ENCODE results near the gene ELK4. TPM values are rescaled to one million over a fixed set of nuclear protein-coding genes. Genes with fewer than 3 reads are reported as not detected.

Gene ELK4
- total and polyA plus RNA-seq, 12 donors, result 4.7 to 45.6 (median 38.9) TPM

DNA sequence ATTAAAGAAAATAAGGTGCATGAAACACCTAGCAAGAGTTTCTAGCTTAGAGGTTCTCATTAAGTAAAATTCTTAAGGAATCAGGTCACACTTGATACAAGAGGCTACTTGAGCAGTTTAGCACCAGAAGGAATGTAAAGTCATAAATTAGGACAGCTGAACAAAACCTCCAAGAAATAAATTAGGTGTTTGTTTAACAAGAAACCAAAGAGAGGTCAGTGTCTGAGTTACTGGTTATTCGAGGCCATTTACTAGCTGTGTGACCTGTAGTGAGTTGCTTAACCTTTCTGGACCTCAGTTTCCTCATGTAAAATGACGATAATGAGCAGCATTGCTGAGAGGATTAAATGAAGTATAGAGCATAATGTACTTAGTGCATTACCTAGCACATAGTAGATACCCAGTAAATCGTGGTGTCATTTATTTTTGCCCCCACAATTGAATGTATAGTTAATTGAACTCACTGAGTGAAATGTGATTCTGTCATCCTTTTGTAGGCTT lies 908 bp upstream of the ELK4 start:
- DNase-seq (no peak), ATAC-seq (no peak)
- Histone ChIP-seq H3K27ac (peak overlapping the region; percentile 87 to 98 (median 94)), H3K27me3 (no peaks in the 10 kb centered on the region), H3K9me3 (no peaks in the 10 kb centered on the region), H3K4me3 (peak overlapping the region; percentile 42 to 87 (median 71)), H3K36me3 (peaks cover 0 to 10% (median 0%) of the 10 kb centered on the region in 9 donors), H3K4me1 (peaks cover 0 to 59% (median 40%) of the 10 kb centered on the region in 9 donors)
- intact Hi-C loops (cut with DNase I), result loop anchor here in 9 of 10 donors (1.0 to 10.0 kb wide), 10 partner anchors 34 to 105 kb away; no protein-coding TSS in a partner anchor
- TF ChIP-seq, protein P1, sequence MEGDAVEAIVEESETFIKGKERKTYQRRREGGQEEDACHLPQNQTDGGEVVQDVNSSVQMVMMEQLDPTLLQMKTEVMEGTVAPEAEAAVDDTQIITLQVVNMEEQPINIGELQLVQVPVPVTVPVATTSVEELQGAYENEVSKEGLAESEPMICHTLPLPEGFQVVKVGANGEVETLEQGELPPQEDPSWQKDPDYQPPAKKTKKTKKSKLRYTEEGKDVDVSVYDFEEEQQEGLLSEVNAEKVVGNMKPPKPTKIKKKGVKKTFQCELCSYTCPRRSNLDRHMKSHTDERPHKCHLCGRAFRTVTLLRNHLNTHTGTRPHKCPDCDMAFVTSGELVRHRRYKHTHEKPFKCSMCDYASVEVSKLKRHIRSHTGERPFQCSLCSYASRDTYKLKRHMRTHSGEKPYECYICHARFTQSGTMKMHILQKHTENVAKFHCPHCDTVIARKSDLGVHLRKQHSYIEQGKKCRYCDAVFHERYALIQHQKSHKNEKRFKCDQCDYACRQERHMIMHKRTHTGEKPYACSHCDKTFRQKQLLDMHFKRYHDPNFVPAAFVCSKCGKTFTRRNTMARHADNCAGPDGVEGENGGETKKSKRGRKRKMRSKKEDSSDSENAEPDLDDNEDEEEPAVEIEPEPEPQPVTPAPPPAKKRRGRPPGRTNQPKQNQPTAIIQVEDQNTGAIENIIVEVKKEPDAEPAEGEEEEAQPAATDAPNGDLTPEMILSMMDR (IDR thresholded peaks at IDR 0.05), result no peak
- 67 to 73% methylated on average over 3 of the region's 3 CpGs for WGBS, 2 donors

DNA sequence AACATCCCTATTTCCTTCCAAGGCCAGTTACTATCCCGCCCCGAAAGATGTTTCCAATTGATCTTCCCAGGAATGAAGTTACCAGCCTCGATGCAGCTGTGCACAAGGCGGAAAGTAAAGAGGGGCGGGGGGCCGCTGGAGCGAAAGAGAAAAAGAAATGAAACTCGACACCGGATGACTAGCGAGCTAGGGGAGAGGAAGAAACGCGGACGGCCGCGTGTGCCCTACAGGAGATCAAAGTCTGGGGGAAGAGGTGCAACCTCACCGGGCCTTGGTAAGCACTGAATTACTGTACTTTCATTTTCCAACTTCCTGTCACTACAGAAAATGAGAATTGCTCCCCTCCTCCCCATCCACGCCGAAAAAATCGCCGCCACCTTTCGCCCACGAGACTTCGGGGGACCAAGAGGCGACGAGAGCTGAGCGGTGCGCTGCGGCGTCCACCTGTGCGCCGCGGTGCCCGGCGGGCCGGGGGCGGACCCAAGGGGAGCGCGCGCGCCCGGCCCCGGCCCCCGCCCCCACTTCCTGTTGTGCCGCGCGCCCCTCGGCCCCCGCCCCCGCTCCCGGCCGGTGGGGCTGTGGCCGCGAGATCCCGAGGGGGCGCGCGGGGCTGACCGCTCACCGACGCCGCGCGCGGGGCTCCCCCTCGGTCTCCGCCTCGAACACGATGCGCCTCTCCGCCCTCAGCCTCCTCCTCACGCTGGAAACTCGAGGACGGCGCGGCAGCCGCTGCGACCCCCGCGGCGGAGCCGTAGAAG lies 622 bp downstream of the ELK4 start:
- no peaks in the 10 kb centered on the region for H3K27me3 ChIP-seq
- WGBS, 2 donors, result 0 to 1% methylated on average over 74 to 81 of the region's 81 CpGs
- no peaks in the 10 kb centered on the region for H3K9me3 ChIP-seq
- DNase-seq (peak; percentile 53 to 60), ATAC-seq (peak; percentile 23 to 80 (median 59))
- peaks cover 0 to 56% (median 29%) of the 10 kb centered on the region in 9 donors for H3K4me1 ChIP-seq
- peak overlapping the region; percentile 59 to 87 (median 71) for H3K4me3 ChIP-seq
- TF ChIP-seq, protein P1 (IDR thresholded peaks at IDR 0.05), result no peak
- peaks cover 0 to 10% (median 0%) of the 10 kb centered on the region in 9 donors for H3K36me3 ChIP-seq
- intact Hi-C loops (cut with DNase I), result loop anchor here in 6 of 10 donors (1.0 to 10.0 kb wide), 7 partner anchors 32 to 104 kb away; no protein-coding TSS in a partner anchor
- peak overlapping the region; percentile 87 to 98 (median 94) for H3K27ac ChIP-seq

DNA sequence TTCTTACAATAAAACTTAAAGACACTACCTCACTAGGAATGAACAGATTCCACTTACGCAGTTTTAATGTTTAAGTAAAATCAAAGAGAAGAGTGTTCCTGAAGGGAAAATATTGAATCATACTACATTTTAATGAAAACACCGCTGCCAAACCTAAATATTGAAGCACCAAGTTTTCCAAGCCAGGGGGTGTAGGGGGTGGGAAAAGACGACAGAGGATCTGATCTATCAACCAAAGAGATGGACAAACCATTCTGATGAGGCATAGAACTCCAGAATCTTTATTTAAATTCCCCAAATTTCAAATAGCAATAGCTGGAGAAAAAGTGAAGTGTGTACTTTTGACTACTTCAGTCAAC lies 1.2 kb downstream of the ELK4 start:
- TF ChIP-seq, protein P1 (IDR thresholded peaks at IDR 0.05), result no peak
- Histone ChIP-seq H3K9me3 (no peaks in the 10 kb centered on the region), H3K4me3 (peak overlapping the region; percentile 59 to 87 (median 71)), H3K27ac (peak overlapping the region; percentile 87 to 98 (median 94)), H3K27me3 (no peaks in the 10 kb centered on the region), H3K36me3 (peaks cover 0 to 10% (median 0%) of the 10 kb centered on the region in 9 donors), H3K4me1 (peaks cover 0 to 61% (median 31%) of the 10 kb centered on the region in 9 donors)
- WGBS, 2 donors, result 20 to 23% methylated on average over 3 of the region's 3 CpGs
- intact Hi-C loops (cut with DNase I), result loop anchor here in 6 of 10 donors (1.0 to 10.0 kb wide), 7 partner anchors 32 to 103 kb away; no protein-coding TSS in a partner anchor
- ATAC-seq, result no peak
- no peak for DNase-seq

DNA sequence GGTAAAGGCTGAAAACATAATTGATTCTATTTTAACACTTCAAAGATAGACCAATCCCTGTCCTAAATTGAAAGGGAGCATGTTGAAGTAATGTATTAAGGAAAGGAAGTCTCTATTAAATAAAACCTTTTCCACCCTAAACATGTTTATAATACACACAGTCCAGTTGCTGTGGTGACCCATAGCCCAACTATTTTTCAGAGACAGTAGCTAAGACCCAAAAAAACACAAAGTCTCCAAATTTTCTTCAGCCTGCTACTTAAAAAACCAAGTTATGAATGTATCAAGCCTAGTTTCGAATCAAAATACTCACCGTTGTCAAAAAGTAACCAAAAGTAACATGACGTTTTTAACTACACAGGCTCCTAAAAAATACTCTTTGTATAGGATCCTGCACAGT lies 1.6 kb downstream of the ELK4 start:
- Histone ChIP-seq H3K36me3 (peaks cover 0 to 10% (median 0%) of the 10 kb centered on the region in 9 donors), H3K27me3 (no peaks in the 10 kb centered on the region), H3K9me3 (no peaks in the 10 kb centered on the region), H3K4me1 (peaks cover 0 to 65% (median 35%) of the 10 kb centered on the region in 9 donors), H3K4me3 (peak overlapping the region; percentile 59 to 87 (median 71)), H3K27ac (peak overlapping the region in 9 of 10 donors; percentile 87 to 98 (median 94))
- no peak for DNase-seq
- ATAC-seq, result no peak
- WGBS, 2 donors, result 18 to 34% methylated on average over 3 of the region's 3 CpGs
- intact Hi-C loops (cut with DNase I), result loop anchor here in 6 of 10 donors (2.0 to 10.0 kb wide), 6 partner anchors 31 to 103 kb away; no protein-coding TSS in a partner anchor
- TF ChIP-seq, protein P1 (IDR thresholded peaks at IDR 0.05), result no peak

All from heart right ventricle (tissue), 16 donors.